Measurements from ENCODE around the gene EML6.
"Not testable (repeated sequence)": the region's sequence is repeated elsewhere in the genome, so short reads cannot be mapped to it uniquely, and the experiment has no call there.

The EML6 gene

GRCh38 chr2:54984476-54984875 lies 261.0 kb downstream of the EML6 start:
- Histone ChIP-seq H3K36me3 (replicated peaks; ENCODE audit: low read depth, low read length) (peaks cover 6% of the 10 kb centered on the region), H3K79me2 (ENCODE audit: low read length) (peaks cover 8% of the 10 kb centered on the region; the same call in 1 of the 2 replicates), H3K27me3 (ENCODE audit: low read depth, low read length) (no peaks in the 10 kb centered on the region), H3K4me3 (ENCODE audit: low read length) (no peak overlapping the region), H3K4me1 (ENCODE audit: low read length) (no peaks in the 10 kb centered on the region), H3K9me3 (ENCODE audit: insufficient read depth, low read length) (no peaks in the 10 kb centered on the region), H2AFZ (ENCODE audit: low read depth, low read length) (no peak overlapping the region), H4K20me1 (ENCODE audit: insufficient read depth, low read length) (peaks cover 7% of the 10 kb centered on the region; the same call in 1 of the 2 replicates), H3K27ac (ENCODE audit: low read length) (no peak overlapping the region), H3K4me2 (ENCODE audit: low read length) (no peak overlapping the region), H3K9ac (ENCODE audit: low read length) (no peak overlapping the region)
- TF ChIP-seq EZH2phosphoT487 (IDR thresholded peaks at IDR 0.05; ENCODE audit: low read depth) (no peak), CTCF (IDR thresholded peaks at IDR 0.05; ENCODE audit: low read depth, low read length) (no peak)

- Histone ChIP-seq H4K20me1 (ENCODE audit: insufficient read depth, low read length) (peaks cover 11% of the 10 kb centered on the region; the same call in 1 of the 2 replicates), H3K4me3 (ENCODE audit: low read length) (no peak overlapping the region), H3K79me2 (ENCODE audit: low read length) (peaks cover 12% of the 10 kb centered on the region), H2AFZ (ENCODE audit: low read depth, low read length) (no peak overlapping the region), H3K4me2 (ENCODE audit: low read length) (no peak overlapping the region), H3K36me3 (replicated peaks; ENCODE audit: low read depth, low read length) (peaks cover 6% of the 10 kb centered on the region), H3K9me3 (ENCODE audit: insufficient read depth, low read length) (no peaks in the 10 kb centered on the region), H3K9ac (ENCODE audit: low read length) (no peak overlapping the region), H3K27ac (ENCODE audit: low read length) (no peak overlapping the region), H3K27me3 (ENCODE audit: low read depth, low read length) (no peaks in the 10 kb centered on the region), H3K4me1 (ENCODE audit: low read length) (no peaks in the 10 kb centered on the region)
- TF ChIP-seq CTCF (IDR thresholded peaks at IDR 0.05; ENCODE audit: low read depth, low read length) = no peak
- TF ChIP-seq EZH2phosphoT487 (IDR thresholded peaks at IDR 0.05; ENCODE audit: low read depth) = no peak
Observed at GRCh38 chr2:54986264-54986663, 262.8 kb downstream of the EML6 start.

GRCh38 chr2:54988612-54989011 lies 265.1 kb downstream of the EML6 start:
- H3K27ac ChIP-seq (ENCODE audit: low read length) = no peak overlapping the region

GRCh38 chr2:54990694-54991093 lies 267.2 kb downstream of the EML6 start:
- not testable (repeated sequence) for H3K9me3 ChIP-seq (ENCODE audit: insufficient read depth, low read length); H3K27me3 ChIP-seq (ENCODE audit: low read depth, low read length); H3K36me3 ChIP-seq (replicated peaks; ENCODE audit: low read depth, low read length); H3K4me1 ChIP-seq (ENCODE audit: low read length); H3K9ac ChIP-seq (ENCODE audit: low read length); H3K4me2 ChIP-seq (ENCODE audit: low read length); H2AFZ ChIP-seq (ENCODE audit: low read depth, low read length); H3K27ac ChIP-seq (ENCODE audit: low read length); H3K4me3 ChIP-seq (ENCODE audit: low read length)
- Histone ChIP-seq H3K79me2 (ENCODE audit: low read length) (peaks cover 46% of the 10 kb centered on the region), H4K20me1 (ENCODE audit: insufficient read depth, low read length) (peaks cover 31% of the 10 kb centered on the region; the same call in 1 of the 2 replicates)

More at GRCh38 chr2:54988612-54989011, 265.1 kb downstream of the EML6 start:
- Histone ChIP-seq H3K4me3 (ENCODE audit: low read length) (no peak overlapping the region), H3K27me3 (ENCODE audit: low read depth, low read length) (no peaks in the 10 kb centered on the region), H2AFZ (ENCODE audit: low read depth, low read length) (no peak overlapping the region), H3K36me3 (replicated peaks; ENCODE audit: low read depth, low read length) (no peaks in the 10 kb centered on the region), H3K4me1 (ENCODE audit: low read length) (no peaks in the 10 kb centered on the region), H4K20me1 (ENCODE audit: insufficient read depth, low read length) (peaks cover 24% of the 10 kb centered on the region; the same call in 1 of the 2 replicates), H3K9ac (ENCODE audit: low read length) (no peak overlapping the region), H3K4me2 (ENCODE audit: low read length) (no peak overlapping the region), H3K9me3 (ENCODE audit: insufficient read depth, low read length) (no peaks in the 10 kb centered on the region), H3K79me2 (ENCODE audit: low read length) (peaks cover 25% of the 10 kb centered on the region)
- TF ChIP-seq CTCF (IDR thresholded peaks at IDR 0.05; ENCODE audit: low read depth, low read length) = no peak
- TF ChIP-seq EZH2phosphoT487 (IDR thresholded peaks at IDR 0.05; ENCODE audit: low read depth) = no peak
